AG04449 (cell line): Measurements from ENCODE around the gene RASAL3.

Experiments
- CTCF ChIA-PET: fragments of 350-600 bp; formaldehyde crosslinking; extraction: SDS; loops from one replicate; lab custom pipeline; 2021; ENCODE audit warnings: antibody characterized with exemption; lab: Yijun Ruan, JAX
- POLR2A ChIA-PET: fragments of 400-600, 350-600 bp; formaldehyde crosslinking; extraction: SDS; loops from one replicate; lab custom pipeline; 2020; ENCODE audit warnings: antibody characterized with exemption, inconsistent platforms; lab: Yijun Ruan, JAX
- DNase-seq: peaks from one replicate; pipeline ENCODE4 v3.0.0-alpha.2; 2010; ENCODE audit warnings: low read depth, low spot score
- H3K4me3 ChIP-seq: 2 replicates; pipeline ENCODE4 v1.5.1; 2011; ENCODE audit warnings: low read depth, mild to moderate bottlenecking, control low read depth, low read length
- CTCF ChIP-seq: IDR thresholded peaks from one replicate; pipeline ENCODE4 v1.5.1; 2011; ENCODE audit warnings: mild to moderate bottlenecking, moderate library complexity, low read length, control low read depth, inconsistent platforms; ENCODE audit not compliant: insufficient read depth; ENCODE audit errors: missing control alignments

RASAL3 gene

GRCh38 chr19:15436012-15436825 lies 28.1 kb downstream of the RASAL3 start:
- POLR2A ChIA-PET = interaction anchor here (2.3 kb wide), 1 partner anchor 17 kb away, joined by 10 read pairs; the partner anchor contains the start of gene AKAP8L
- no peak for DNase-seq
- no peak for TF ChIP-seq CTCF
- no peak overlapping the region for H3K4me3 ChIP-seq
- CTCF ChIA-PET = interaction anchor here (1.0 to 3.8 kb wide), 11 partner anchors 12 to 335 kb away, joined by 3 to 22 read pairs (median 4); partner anchors contain the start of gene AKAP8L

GRCh38 chr19:15433519-15434069 lies 30.8 kb downstream of the RASAL3 start:
- ChIA-PET CTCF (interaction anchor here (0.6 to 6.3 kb wide), 5 partner anchors 13 to 342 kb away, joined by 3 to 39 read pairs (median 4); partner anchors contain the start of gene AKAP8L), POLR2A (interaction anchor here (0.6 to 4.4 kb wide), 4 partner anchors 15 to 54 kb away, joined by 3 to 44 read pairs (median 4); partner anchors contain the start of genes AKAP8 and AKAP8L)
- peak overlapping the region; percentile 64 for H3K4me3 ChIP-seq
- no peak for TF ChIP-seq CTCF
- DNase-seq = no peak

- ChIA-PET CTCF (interaction anchor here (0.9 to 6.3 kb wide), 3 partner anchors 13 to 255 kb away, joined by 3 to 39 read pairs (median 4); partner anchors contain the start of gene AKAP8L), POLR2A (interaction anchor here (0.6 to 4.4 kb wide), 6 partner anchors 14 to 170 kb away, joined by 3 to 44 read pairs (median 4); partner anchors contain the start of genes AKAP8 and AKAP8L)
- no peak for DNase-seq
- peak overlapping the region; percentile 64 for H3K4me3 ChIP-seq
- no peak for TF ChIP-seq CTCF
These were observed 31.5 kb downstream of the RASAL3 start for GRCh38 chr19:15432629-15433518.

GRCh38 chr19:15432018-15432494 lies 32.3 kb downstream of the RASAL3 start:
- ChIA-PET CTCF (interaction anchor here (0.9 to 6.3 kb wide), 2 partner anchors 12 to 123 kb away, joined by 3 to 39 read pairs; partner anchors contain the start of gene AKAP8L), POLR2A (interaction anchor here (0.6 to 4.4 kb wide), 4 partner anchors 13 to 169 kb away, joined by 3 to 44 read pairs (median 4); partner anchors contain the start of genes AKAP8 and AKAP8L)
- H3K4me3 ChIP-seq = peak overlapping the region; percentile 80
- DNase-seq = no peak
- TF ChIP-seq CTCF = no peak

GRCh38 chr19:15431396-15432017 lies 32.8 kb downstream of the RASAL3 start:
- ChIA-PET CTCF (interaction anchor here (0.9 to 6.3 kb wide), 2 partner anchors 11 to 124 kb away, joined by 3 to 39 read pairs; partner anchors contain the start of gene AKAP8L), POLR2A (interaction anchor here (4.4 kb wide), 1 partner anchor 13 kb away, joined by 44 read pairs; the partner anchor contains the start of gene AKAP8L)
- TF ChIP-seq CTCF = no peak
- DNase-seq = no peak
- H3K4me3 ChIP-seq = peak overlapping the region; percentile 80
